GM21367 (cell line): ENCODE data around the gene TCF4.
A peak's percentile ranks its signal among the peaks of the same experiment; 100 is the strongest.

ENCODE experiments used
- ATAC-seq: cut with Tn5 transposase; IDR thresholded peaks from one replicate; pipeline ENCODE4 v1.9.1; 2021; ENCODE audit not compliant: unreplicated experiment

TCF4 gene

DNA sequence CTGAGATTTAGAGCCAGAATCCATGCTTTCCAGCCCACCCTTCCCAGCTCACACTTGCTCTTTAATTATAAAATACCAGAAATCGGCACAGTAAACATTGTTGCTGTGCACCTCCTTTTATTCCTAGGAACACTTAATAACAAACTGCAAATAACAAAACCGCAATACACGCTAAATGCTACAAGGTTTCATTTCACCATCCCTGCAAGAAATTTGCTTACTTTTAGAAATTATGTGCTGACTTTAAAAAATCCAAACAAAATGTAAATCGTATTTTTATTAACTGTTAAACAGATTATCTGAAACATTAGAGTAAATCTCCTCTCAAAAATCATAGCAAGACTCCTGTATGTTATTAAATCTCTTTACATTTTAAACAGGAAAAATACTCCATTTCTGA lies 79.3 kb downstream of the TCF4 start:
- ATAC-seq, result no peak

- no peak for ATAC-seq
Measured at GRCh38 chr18:55506074-55506473, 81.9 kb downstream of the TCF4 start.

GRCh38 chr18:55504808-55505207 lies 83.2 kb downstream of the TCF4 start:
- no peak for ATAC-seq

GRCh38 chr18:55503167-55503820 lies 84.7 kb downstream of the TCF4 start:
- no peak for ATAC-seq

DNA sequence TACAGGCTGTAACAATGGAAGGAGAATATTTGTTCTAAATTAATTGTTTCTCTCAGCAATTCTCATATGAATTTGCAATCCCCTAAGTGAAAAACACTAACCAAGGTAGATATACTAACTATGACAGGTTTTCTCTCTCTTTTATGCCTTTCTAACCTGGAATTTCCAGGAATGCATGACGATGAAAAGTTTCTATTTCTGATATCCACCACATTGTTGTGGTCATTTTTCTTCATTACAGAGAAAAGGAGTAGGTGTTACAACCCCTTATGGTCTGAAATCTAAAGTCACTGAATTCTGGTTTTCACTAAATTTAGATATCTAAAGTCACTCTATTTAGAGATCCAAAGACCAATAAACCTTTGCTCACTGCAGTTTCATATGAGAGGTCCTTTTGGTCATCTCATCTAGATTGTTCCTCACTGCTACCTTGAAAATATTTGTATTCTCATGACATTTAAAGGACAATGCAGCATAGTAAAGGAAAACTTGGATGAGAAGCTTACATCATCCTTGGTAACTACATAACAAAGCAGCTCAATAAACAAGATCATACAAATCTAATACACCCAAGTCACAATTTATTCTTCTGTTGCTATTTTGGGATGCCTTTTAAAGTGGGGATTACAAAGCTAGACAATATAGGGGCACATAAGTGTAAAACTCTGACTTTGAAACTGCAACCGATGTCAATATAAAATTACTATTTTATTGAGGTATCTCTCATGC lies 85.8 kb downstream of the TCF4 start:
- ATAC-seq, result no peak

DNA sequence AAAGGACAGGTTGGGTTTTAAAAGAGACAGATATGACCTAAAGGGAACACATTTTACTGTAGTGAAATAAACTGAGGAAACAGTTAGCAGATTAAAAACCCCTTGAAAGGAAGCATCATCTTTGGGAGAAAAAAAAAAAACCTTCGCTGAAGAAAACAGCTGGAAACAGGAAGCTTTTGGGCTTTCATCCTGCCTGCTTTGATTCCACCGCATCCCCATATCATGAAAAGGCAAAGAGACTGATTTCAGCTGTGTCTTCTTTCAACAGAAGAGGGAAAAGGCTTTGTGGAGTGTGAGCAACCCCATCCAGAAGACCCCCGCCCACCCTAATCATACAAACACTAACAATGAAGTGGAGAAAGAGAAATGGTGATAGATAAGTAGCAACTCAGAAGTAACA lies 86.4 kb downstream of the TCF4 start:
- no peak for ATAC-seq

DNA sequence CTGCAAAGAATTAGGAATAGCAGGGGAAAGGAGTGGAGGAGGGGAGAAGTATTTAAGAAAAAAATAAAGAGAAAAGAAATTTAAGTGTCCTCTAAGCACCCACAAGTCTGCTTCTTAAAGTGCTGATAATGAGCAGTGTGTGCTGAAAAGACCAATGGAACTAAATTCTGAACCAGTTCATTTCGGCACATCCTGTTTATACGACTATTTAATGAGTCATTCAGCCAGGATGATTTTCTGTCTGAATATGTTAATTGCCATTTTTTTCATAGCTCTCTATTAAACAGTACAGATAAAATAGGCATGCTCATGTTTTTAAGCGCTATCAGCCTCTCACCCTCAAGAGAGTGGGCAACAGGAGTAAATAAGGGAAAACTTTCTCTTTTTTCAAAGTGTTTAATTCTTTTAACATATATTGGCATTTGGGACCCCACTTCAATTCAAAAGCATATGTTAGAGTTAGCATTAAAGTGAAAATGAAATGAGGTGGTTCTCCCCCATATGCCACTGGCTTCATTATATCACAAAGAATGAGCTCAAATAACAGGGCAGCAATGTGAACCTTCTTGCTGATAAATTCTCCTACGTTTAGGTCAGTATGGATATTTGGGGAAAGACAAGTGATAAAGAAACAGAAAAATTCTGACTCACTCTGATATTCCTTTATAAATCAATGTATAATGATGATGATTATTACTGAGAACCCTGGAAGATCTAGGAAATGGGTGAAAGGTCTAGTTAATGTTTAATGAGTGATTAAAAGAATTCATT lies 87.5 kb downstream of the TCF4 start:
- no peak for ATAC-seq

- no peak for ATAC-seq
Measured at GRCh38 chr18:55499526-55499925, 88.5 kb downstream of the TCF4 start.

DNA sequence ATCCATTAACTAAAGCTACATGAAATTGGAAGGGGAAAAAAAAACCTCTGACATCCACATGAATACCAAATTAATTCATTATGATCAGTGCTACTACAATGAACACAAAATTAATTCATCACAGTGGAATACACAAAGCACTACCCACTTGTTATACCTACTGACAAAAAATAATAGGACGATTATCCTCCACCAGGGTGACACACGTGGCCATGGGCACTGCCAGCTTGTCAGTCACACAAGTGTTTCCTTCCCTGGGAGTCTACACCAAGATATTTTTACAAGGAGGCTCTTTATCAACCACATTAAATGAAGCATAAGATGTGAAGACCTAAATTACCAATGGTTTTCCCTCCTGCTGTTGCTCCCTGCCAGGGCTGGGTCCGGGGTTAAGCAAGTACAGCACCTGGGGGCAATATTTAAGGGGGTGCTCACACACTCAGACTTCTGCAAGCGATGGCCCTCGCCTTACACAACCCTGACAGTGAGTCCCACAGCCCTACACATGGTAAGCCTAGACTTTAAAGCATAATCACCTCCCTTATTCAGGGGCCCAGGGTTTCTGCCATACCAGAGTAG lies 90.1 kb downstream of the TCF4 start:
- ATAC-seq, result no peak

- no peak for ATAC-seq
Measured at GRCh38 chr18:55494899-55495298, 93.1 kb downstream of the TCF4 start.

DNA sequence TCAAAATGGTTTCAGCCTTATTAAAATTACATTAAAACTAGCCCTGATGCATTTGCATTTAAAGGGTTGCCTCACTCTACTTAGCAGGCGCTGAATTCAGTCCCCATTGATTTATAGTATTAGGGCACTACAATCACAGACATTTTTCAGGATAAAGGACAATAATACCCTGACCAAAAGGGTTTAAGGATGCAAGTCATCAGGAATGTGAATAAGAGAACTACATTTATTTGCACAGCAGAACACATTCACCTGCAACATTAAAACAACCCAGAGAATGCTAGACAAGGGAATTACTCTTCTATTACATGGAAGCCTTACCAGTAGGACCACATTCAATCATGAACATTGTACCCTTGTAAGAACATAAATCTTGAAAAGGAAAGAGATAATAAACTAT lies 93.6 kb downstream of the TCF4 start:
- no peak for ATAC-seq

GRCh38 chr18:55491616-55492015 lies 96.4 kb downstream of the TCF4 start:
- ATAC-seq, result no peak

DNA sequence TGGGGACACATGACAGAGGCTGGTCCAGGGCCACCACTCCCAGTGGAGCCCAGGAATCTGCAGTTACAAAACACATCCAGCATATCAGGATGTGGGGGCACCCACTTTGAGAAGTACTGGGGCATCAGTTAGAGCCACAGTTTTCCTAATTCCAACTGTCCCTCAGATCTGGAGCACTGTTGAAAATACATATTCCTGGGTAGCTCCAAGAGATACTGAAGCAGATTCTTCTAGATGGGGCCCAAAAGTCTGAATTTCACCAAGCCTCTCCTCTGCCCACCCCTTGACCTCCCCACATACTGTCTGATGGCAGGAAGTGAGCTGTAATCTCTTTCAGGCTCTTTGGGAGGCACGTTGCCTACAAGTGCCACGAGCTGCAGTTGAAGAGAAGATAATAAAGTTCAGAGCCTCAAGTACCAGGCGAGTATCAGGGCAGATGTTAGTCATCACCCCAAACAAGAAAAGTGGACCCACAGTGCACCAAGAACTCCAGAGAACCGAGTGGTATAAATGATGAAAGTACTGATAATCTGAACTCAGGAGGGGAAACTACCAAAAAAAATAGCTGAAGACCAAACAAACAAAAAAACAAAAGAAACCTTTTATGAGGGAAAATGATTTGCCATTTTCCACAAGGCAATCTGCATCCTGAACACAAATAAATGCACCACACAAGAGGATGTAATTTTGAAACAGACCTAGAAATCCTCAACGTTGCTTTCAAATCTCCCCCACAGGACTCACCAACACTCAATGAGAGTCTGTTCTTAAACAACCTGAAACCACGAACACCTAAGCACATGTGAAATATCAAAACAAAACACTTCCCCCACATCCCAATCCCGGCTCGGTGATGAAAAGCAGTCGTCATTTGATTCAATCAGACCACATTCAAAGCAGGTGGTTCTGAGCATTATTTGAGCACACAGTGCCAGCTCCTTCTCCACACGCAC lies 98.7 kb downstream of the TCF4 start:
- peak; percentile 69 for ATAC-seq

DNA sequence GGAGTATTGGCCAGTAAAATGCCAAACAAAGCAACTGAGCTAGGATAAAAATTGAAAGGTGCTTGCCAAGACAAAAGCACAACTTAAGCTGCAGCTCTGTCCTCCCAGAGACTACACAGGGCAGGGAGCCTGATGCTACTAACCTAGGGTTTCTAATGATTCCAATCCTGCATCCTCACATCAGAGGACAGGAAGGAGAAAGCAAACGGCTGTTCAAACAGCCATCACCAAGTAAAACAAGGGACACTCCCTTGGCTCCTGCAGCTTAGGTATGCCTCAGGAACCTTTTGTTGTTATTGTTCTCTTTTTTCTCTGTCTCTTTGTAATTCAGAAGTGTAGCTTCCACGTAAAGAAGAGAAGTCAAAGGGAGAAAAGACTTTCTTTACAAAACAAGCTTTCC lies 99.5 kb downstream of the TCF4 start:
- no peak for ATAC-seq

- ATAC-seq, result no peak
Measured at GRCh38 chr18:55487997-55488396, 100.0 kb downstream of the TCF4 start.

- ATAC-seq, result no peak
Measured at GRCh38 chr18:55486936-55487335, 101.1 kb downstream of the TCF4 start.

DNA sequence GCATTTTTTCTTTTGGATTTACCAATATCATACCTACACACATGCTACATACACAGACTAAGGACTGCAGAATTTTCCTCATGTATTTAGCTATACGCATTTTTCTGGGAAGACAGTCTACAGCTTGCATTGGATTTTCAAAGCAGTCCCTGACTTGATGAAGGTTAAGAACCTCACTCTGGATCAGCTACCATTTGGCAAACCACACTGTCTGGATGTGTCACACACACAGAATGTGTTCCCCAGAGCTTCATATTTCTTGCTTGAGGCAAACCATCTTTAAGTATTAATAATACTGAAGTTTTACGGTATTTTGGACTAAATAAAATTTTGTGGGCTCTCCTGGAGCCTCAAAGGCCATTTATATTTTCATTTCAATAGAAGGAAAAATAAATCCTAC lies 102.3 kb downstream of the TCF4 start:
- no peak for ATAC-seq

DNA sequence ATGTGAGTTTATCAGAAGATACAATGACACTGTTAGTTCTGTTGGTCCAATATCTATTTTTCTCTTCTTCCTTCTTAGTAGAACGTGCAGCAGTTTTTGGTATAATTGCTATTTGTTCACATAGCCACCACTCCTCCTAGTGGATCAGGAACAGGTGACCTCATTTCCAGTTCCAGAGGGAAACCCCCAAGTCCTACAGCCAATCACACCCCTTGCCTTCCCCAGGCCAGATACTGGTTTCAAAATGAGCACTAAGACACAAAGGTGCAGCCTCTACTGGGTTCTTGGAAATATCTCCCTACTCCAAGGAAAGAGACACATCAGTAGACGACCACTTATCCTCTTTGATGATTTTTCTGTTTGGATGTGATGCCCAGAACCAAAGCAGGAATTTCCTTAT lies 103.2 kb downstream of the TCF4 start:
- no peak for ATAC-seq

GRCh38 chr18:55483266-55483871 lies 104.6 kb downstream of the TCF4 start:
- no peak for ATAC-seq
